ENCODE results near the gene TMC5.
"Not testable (repeated sequence)": the region's sequence is repeated elsewhere in the genome, so short reads cannot be mapped to it uniquely, and the experiment has no call there.

TMC5 gene

DNA sequence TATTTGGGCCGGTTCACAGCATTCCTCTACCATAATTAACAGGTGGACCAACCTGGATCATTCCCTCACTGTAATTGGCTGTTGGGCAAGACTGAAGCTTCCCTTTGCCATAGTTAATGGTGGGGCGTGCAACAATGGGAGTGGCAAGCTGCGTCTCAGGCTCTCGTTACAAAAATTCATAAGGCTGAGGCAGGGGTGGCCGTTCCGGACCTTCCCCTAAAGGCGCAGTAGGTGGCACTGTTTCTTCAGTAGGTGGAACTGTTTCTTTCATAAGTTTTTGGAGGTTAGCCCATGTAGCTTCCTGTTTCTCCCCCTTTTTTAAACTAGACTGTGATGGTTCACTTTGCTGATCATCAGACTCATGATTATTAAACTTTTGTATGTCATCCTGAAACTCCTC, 17.0 kb upstream of the TMC5 start:
- DNase-seq (ENCODE audit: low spot score) = no peak

- DNase-seq (ENCODE audit: low spot score) = no peak
Observed at GRCh38 chr16:19406891-19407491, 10.7 kb upstream of the TMC5 start.

DNA sequence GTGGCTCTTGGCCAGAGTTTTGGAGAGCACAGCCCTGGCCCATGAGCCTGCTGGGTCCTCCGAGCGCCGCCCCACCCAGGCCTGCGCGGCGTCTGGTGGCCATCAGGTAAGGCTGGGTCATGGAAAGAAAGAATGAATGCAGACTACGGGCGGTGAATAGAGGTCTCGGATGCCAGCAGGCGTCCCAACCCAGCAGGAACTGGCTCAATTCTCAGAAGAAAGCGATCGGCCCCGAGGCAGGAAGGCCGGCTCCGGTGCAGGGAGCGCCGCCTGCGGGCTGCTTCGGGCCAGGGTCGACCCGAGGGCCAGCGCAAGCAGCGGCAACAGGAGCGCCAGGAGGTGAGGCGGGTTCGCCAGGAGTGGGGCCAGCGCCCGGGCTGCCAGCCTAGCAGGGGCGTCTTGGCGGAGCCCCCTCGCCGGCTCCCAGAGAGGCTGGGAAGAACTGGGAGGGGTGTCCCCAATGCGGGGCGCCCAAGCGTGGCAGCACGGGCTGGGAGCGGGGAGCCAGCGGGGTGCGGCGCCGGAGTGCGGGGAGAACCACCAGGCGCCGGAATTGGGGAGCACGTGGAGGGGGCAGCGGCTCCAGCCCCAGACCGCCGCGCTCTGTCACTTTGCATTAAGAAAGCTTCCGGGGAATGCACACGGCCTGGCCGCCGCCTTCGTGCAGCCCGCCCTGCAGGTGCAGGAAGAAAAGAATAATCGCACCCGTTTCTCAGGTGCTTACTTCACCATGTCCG, 7.1 kb upstream of the TMC5 start:
- DNase-seq (ENCODE audit: low spot score) = no peak

GRCh38 chr16:19411298-19411697, 6.4 kb upstream of the TMC5 start:
- DNase-seq (ENCODE audit: low spot score) = no peak

- not testable (repeated sequence) for DNase-seq (ENCODE audit: low spot score)
Observed at GRCh38 chr16:19412055-19412454, 5.6 kb upstream of the TMC5 start.

- no peak for DNase-seq (ENCODE audit: low spot score)
Observed at GRCh38 chr16:19415461-19415860, 2.2 kb upstream of the TMC5 start.

- no peak for DNase-seq (ENCODE audit: low spot score)
Observed at GRCh38 chr16:19415918-19416317, 1.8 kb upstream of the TMC5 start.

GRCh38 chr16:19418200-19418599, 517 bp downstream of the TMC5 start:
- DNase-seq (ENCODE audit: low spot score) = no peak

GRCh38 chr16:19419698-19420075, 2.0 kb downstream of the TMC5 start:
- no peak for DNase-seq (ENCODE audit: low spot score)

DNA sequence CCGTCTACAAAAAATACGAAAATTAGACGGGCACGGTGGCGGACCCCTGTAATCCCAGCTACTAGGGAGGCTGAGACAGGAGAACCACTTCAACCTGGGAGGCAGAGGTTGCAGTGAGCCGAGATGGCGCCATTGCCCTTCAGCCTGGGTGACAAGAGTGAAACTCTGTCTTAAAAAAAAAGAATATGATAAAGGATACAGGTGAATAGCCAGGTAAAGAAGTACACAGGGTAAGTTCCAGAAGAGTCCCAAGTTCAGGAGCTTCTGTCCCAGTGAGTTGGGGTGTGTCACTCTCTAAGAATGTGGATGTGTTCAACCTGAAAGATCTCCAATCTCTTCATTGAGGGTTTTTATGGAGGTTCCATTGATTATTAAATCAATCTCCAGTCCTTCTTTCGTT, 6.8 kb downstream of the TMC5 start:
- DNase-seq (ENCODE audit: low spot score) = no peak

- DNase-seq (ENCODE audit: low spot score) = no peak
Observed at GRCh38 chr16:19430345-19430744, 12.7 kb downstream of the TMC5 start.

GRCh38 chr16:19431636-19432340, 14.1 kb downstream of the TMC5 start:
- DNase-seq (ENCODE audit: low spot score) = no peak

- no peak for DNase-seq (ENCODE audit: low spot score)
Observed at GRCh38 chr16:19432429-19432828, 14.7 kb downstream of the TMC5 start.

DNA sequence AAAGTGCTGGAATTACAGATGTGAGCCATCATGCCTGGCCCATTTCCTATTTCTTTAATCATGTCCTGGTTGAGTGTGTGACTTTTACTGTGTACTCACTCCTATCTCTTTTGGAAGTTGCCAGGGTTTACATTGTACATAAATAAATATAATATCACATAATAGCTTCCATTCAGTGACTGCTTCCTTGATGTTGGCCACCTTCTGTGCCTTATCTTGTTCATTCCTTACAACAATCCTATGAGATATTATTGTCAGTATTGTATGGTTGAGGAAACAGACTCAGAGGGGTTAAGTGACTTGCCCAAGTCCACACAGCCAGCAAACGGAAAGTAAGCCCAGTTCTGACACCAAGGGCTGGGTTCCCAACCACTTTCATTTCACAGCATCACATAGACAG, 16.9 kb downstream of the TMC5 start:
- DNase-seq (ENCODE audit: low spot score) = no peak

DNA sequence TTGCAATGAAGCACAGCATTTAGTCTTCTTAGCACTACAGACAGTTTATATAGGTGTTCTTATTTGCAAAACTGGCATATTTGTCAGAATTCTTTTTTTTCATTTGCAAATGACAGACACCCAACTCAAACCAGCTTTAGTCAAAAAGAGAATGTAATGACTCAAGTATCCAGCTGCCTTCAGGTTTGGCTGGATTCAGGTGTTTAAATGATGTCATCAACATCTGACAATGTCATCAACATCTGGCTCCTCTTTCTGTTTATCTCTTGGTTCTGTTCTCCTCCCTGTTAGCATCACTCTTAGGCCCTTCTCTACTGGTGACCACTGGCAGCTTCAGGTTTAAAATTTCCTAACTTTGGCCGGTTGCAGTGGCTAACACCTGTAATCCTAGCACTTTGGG, 18.9 kb downstream of the TMC5 start:
- no peak for DNase-seq (ENCODE audit: low spot score)

- no peak for DNase-seq (ENCODE audit: low spot score)
Observed at GRCh38 chr16:19437280-19437679, 19.6 kb downstream of the TMC5 start.

- DNase-seq (ENCODE audit: low spot score) = no peak
Observed at GRCh38 chr16:19438739-19439138, 21.1 kb downstream of the TMC5 start.

- no peak for DNase-seq (ENCODE audit: low spot score)
Observed at GRCh38 chr16:19439483-19439882, 21.8 kb downstream of the TMC5 start.

GRCh38 chr16:19443659-19444058, 26.0 kb downstream of the TMC5 start:
- DNase-seq (ENCODE audit: low spot score) = no peak

GRCh38 chr16:19446300-19446846, 28.7 kb downstream of the TMC5 start:
- DNase-seq (ENCODE audit: low spot score) = no peak

DNA sequence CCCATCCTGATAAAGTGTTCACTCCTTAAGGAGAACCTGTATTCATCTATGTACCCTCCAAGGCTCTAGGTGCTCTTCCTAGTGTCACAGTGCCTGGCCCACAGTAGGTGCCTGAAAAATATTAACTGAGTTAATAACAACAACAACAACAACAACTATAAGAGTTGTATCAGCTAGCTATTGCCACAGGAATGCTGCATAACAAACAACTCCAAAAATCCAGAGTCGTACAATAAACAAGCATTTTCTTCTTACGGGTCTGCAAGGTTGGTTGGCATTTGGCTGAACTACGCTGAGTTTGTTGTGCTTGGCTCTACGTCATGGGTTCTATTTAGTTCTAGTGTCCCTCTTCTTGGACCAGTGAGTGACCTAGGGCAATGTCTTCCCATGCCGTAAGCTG, 29.2 kb downstream of the TMC5 start:
- no peak for DNase-seq (ENCODE audit: low spot score)

DNA sequence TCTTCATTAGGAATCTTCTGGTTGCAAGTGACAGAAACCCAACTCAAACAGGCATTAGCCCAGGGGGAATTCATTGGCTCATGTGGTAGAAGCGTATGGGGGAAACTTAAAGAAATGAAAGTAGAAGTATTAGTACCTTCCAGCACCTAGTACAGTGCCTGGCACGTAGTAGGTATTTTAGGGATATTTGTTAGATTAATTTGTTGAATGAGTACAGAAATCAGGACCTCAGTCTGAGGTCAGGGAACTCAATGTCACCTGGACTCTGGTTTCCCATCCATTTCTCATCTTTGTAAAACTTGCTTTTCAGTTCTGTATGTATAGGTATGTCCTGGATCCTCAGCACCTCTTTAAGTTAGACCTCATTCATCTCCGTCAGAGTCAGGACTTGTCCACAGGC, 32.5 kb downstream of the TMC5 start:
- DNase-seq (ENCODE audit: low spot score) = no peak

DNA sequence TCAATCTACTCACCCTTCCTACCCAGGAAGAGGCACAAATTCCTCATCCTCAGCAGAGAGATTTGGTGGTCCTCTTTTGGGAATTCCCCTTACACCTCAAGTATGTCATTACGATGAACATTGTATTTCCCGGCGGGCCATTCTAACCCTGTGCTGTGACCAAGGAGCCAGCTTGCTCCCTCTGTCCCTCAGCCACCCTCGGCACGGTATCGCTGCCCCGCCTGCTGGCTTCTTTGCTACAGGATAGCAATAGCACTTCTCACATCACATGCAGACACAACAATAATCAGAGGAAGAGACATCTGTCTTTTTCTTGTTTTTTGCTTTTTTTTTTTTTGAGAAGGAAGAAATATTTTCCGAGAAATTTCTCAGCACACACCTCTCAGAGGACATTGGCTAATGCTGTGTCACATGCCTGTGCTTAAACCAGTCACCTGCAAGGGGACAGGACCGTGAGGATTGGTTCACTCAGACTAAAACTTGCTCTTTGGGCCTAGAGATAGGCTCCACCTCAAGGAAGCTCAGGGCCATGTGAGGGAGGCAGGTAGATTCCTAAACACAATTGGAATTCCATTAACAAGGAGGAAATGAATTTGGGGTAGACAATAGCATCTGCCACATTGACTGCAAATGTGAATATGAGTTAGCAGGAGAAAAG, 41.2 kb downstream of the TMC5 start:
- DNase-seq (ENCODE audit: low spot score) = no peak
